Right lobe of liver (tissue), 6 donors: ENCODE measurements around the gene RBMS3. TPM values are rescaled to one million over a fixed set of nuclear protein-coding genes. Genes with fewer than 3 reads are reported as not detected.

Experiments
- ATAC-seq, 4 donors: fragments of 200-7000 bp; cut with Tn5 transposase; one replicate each; pipeline ENCODE4 v1.9.1; 2020; ENCODE audit warnings: mild to moderate bottlenecking in 4 of 4, moderate library complexity in 4 of 4
- DNase-seq, 3 donors: peaks; one replicate each; pipeline ENCODE4 v3.0.0-alpha.2; 2020
- H3K27ac ChIP-seq, 3 donors: fragments of 200-600 bp; one replicate each; pipeline ENCODE4 v1.8.0; 2022
- H3K27me3 ChIP-seq, 2 donors: fragments of 200-600 bp; one replicate each; pipeline ENCODE4 v1.8.0; 2022
- H3K36me3 ChIP-seq, 4 donors: fragments of 200-600 bp; sonication (generic) in 1 of 4; one replicate each; pipeline versions ENCODE4 v1.5.1 to v1.8.0; 2017 to 2022; ENCODE audit warnings: control low read depth in 1 of 4
- H3K4me1 ChIP-seq, 4 donors: fragments of 200-600 bp; sonication (generic) in 1 of 4; one replicate each; pipeline versions ENCODE4 v1.5.1 to v1.8.0; 2017 to 2022; ENCODE audit warnings: control low read depth in 1 of 4
- H3K4me3 ChIP-seq, 3 donors: fragments of 200-600 bp; one replicate each; pipeline ENCODE4 v1.8.0; 2022
- H3K9me3 ChIP-seq, 4 donors: fragments of 200-600 bp; sonication (generic) in 1 of 4; one replicate each; pipeline versions ENCODE4 v1.5.1 to v1.8.0; 2017 to 2022; ENCODE audit warnings: control low read depth in 1 of 4
- POLR2A ChIP-seq: fragments of 450-650 bp; IDR thresholded peaks from one replicate; pipeline ENCODE4 v1.6.1; 2017; ENCODE audit warnings: antibody characterized with exemption, mild to moderate bottlenecking
- WGBS: methylation state at CpG from one replicate; pipeline ENCODE4 v1.1.6; 2018; ENCODE audit warnings: low coverage, low lambda C conversion rate; ENCODE audit not compliant: insufficient coverage; ENCODE audit errors: missing lambda C conversion rate; 5-methylcytosine and 5-hydroxymethylcytosine counted together
- intact Hi-C, 2 donors: fragments of 100-400 bp; cut with DNase I; formaldehyde crosslinking; loops; one replicate each; pipeline versions ENCODE4 v1.11.2 to v1.14.1; 2022
- total RNA-seq, 6 experiments: library from RNA; depleted of rRNA in 2 of 6; stranded (reverse); fragments of >200 nt in 2 of 6; fragmentation: NEBNext Ultra II Directional in 3 of 6; extraction: Animal tissue kit (Norgen Biotek cat#: 25700) in 3 of 6; gene quantifications; one replicate each; pipeline versions ENCODE4 v1.1.0 to v1.2.4, GENCODE V29; 2016 to 2023
- TF ChIP-seq, protein P1 (sequence below), 4 donors: fragments of 200-600 bp in 3 of 4; fragments of 450-650 bp in 1 of 4; IDR thresholded peaks; one replicate each; pipeline versions ENCODE4 v1.5.1 to v1.8.0; 2016 to 2022; ENCODE audit warnings: antibody characterized with exemption in 4 of 4, mild to moderate bottlenecking in 2 of 4
- donor health status: DM: no; HTN: yes; CAD: no.
- donor health status: DM: no; HTN: no; CAD: no.
- donor health status: DM: no; HTN: no; CAD: no.
- donor health status: DM: no; HTN: yes; CAD: no.
- donor health status: DM: no; HTN: yes; CAD: no.

The RBMS3 gene
- total RNA-seq, 6 experiments from 2014 or later, result 6.3 to 11.5 (median 8.3) TPM

DNA sequence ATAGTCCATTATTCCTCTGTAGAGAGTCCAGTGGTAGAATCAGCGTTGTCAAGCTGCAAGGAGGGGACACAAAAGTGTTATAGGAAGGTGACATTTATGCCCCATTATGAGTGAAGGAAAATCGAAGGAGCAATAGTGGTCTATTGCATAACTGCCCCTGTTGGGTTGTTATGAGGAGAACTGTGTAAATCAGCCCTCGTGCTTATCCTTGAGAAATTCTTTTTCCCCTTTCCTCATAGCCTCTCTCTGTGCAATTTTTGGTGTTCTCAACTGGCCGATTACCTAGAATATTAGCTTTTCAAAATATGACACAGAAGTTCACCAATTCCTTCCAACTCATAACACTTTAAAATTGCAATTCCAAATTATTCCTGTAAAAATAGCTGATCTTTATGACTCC is 286.6 kb downstream of the RBMS3 start:
- no peak overlapping the region for H3K4me3 ChIP-seq
- no peaks in the 10 kb centered on the region for H3K9me3 ChIP-seq
- no peaks in the 10 kb centered on the region for H3K4me1 ChIP-seq
- DNase-seq, result no peak
- WGBS, result 49% methylated on average over 4 of the region's 4 CpGs
- no peak overlapping the region for H3K27ac ChIP-seq
- intact Hi-C loops, result no loop called here
- H3K27me3 ChIP-seq, result no peaks in the 10 kb centered on the region
- TF ChIP-seq, protein P1, sequence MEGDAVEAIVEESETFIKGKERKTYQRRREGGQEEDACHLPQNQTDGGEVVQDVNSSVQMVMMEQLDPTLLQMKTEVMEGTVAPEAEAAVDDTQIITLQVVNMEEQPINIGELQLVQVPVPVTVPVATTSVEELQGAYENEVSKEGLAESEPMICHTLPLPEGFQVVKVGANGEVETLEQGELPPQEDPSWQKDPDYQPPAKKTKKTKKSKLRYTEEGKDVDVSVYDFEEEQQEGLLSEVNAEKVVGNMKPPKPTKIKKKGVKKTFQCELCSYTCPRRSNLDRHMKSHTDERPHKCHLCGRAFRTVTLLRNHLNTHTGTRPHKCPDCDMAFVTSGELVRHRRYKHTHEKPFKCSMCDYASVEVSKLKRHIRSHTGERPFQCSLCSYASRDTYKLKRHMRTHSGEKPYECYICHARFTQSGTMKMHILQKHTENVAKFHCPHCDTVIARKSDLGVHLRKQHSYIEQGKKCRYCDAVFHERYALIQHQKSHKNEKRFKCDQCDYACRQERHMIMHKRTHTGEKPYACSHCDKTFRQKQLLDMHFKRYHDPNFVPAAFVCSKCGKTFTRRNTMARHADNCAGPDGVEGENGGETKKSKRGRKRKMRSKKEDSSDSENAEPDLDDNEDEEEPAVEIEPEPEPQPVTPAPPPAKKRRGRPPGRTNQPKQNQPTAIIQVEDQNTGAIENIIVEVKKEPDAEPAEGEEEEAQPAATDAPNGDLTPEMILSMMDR (IDR thresholded peaks at IDR 0.05), result no peak
- TF ChIP-seq POLR2A, result no peak
- ATAC-seq, result no peak
- H3K36me3 ChIP-seq, result no peaks in the 10 kb centered on the region

GRCh38 chr3:29568355-29568754 is 287.5 kb downstream of the RBMS3 start:
- no peaks in the 10 kb centered on the region for H3K36me3 ChIP-seq
- no peak overlapping the region for H3K4me3 ChIP-seq
- DNase-seq, result no peak
- intact Hi-C loops, result no loop called here
- H3K27me3 ChIP-seq, result no peaks in the 10 kb centered on the region
- H3K9me3 ChIP-seq, result no peaks in the 10 kb centered on the region
- no peak for TF ChIP-seq POLR2A
- TF ChIP-seq, protein P1 (IDR thresholded peaks at IDR 0.05), result no peak
- H3K27ac ChIP-seq, result no peak overlapping the region
- no peaks in the 10 kb centered on the region for H3K4me1 ChIP-seq
- WGBS, result 51% methylated on average over 2 of the region's 2 CpGs
- ATAC-seq, result no peak

- 83% methylated on average over 1 of the region's 1 CpG for WGBS
- TF ChIP-seq, protein P1 (IDR thresholded peaks at IDR 0.05), result no peak
- no peak for TF ChIP-seq POLR2A
- H3K9me3 ChIP-seq, result no peaks in the 10 kb centered on the region
- DNase-seq (no peak), ATAC-seq (no peak)
- no peaks in the 10 kb centered on the region for H3K4me1 ChIP-seq
- H3K27me3 ChIP-seq, result no peaks in the 10 kb centered on the region
- no peak overlapping the region for H3K4me3 ChIP-seq
- no peak overlapping the region for H3K27ac ChIP-seq
- H3K36me3 ChIP-seq, result no peaks in the 10 kb centered on the region
- intact Hi-C loops, result no loop called here
Observed at GRCh38 chr3:29576181-29576580, 295.3 kb downstream of the RBMS3 start.

DNA sequence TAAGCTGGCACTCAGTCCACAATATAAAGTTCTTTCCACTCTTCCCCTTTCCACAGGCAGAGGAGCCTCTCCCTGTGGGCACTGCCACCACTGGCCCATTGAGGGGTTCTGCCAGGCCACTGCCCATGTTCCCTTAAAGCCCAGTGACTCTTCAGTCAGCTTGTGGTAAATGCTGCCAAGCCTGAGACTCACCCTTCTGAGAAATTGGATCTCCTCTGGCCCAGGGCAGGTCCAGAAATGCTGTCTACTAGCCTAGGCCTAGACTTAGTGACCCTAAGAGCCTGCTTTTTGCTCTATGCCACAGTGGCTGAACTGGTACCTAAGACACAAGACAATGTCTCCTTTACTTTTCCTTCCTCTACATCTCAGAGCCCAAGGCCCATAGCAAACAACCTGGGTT is 295.8 kb downstream of the RBMS3 start:
- Histone ChIP-seq H3K9me3 (no peaks in the 10 kb centered on the region), H3K27ac (no peak overlapping the region), H3K36me3 (no peaks in the 10 kb centered on the region), H3K4me3 (no peak overlapping the region), H3K4me1 (no peaks in the 10 kb centered on the region), H3K27me3 (no peaks in the 10 kb centered on the region)
- intact Hi-C loops, result no loop called here
- TF ChIP-seq, protein P1 (IDR thresholded peaks at IDR 0.05), result no peak
- TF ChIP-seq POLR2A, result no peak
- no peak for ATAC-seq
- no peak for DNase-seq

DNA sequence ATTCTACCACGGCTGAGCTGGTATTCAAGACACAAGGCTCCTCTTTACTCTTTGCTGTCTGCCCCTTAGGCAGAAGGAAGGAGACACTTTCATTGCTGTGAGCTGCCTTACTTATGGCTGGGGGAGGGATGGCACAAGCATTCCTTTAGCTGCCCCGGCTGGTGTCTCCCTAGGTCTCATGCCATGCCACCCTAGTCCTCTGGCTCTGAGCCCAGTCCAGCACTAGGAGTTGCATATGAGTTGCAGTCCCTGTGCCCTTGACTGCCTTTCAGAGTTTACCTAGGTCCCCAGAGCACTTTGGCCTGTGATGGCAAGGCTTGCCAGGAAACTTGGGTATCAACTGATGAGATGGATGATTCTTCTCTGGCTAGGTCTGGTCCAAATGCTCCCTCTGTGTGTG is 296.4 kb downstream of the RBMS3 start:
- Histone ChIP-seq H3K27ac (no peak overlapping the region), H3K9me3 (no peaks in the 10 kb centered on the region), H3K27me3 (no peaks in the 10 kb centered on the region), H3K4me1 (no peaks in the 10 kb centered on the region), H3K4me3 (no peak overlapping the region), H3K36me3 (no peaks in the 10 kb centered on the region)
- DNase-seq (peak in 1 of 3 donors; percentile 13), ATAC-seq (peak in 1 of 4 donors; percentile 19)
- WGBS, result no CpG with 5 or more reads among the region's 2 CpGs
- intact Hi-C loops, result no loop called here
- TF ChIP-seq POLR2A, result no peak
- TF ChIP-seq, protein P1 (IDR thresholded peaks at IDR 0.05), result no peak
